ENCODE results near the gene WASF3. TPM values are rescaled to one million over a fixed set of nuclear protein-coding genes. Genes with fewer than 3 reads are reported as not detected.

The WASF3 gene
- total RNA-seq, result under 1 TPM in 1 of 3 donors, not detected in 2; 0.61 TPM
- 0.47 TPM for total RNA-seq (2013)

GRCh38 chr13:26557393-26558073, at the start of gene WASF3:
TSS of gene WASF3 (plus strand) at chr13:26557683. CDS start at chr13:26642271, 84,588 bp downstream.
- no peaks in the 10 kb centered on the region for H3K36me3 ChIP-seq (ENCODE audit: control insufficient read depth, insufficient read depth, low read length)
- H3K4me1 ChIP-seq (ENCODE audit: control insufficient read depth, insufficient read depth, low read length), result peaks cover 3% of the 10 kb centered on the region
- Mint-ChIP-seq H3K27ac (no peak within 1 kb of the TSS), H3K9me3 (peaks cover 0 to 2% of the 10 kb centered on the region in 2 donors), H3K4me3 (peak within 1 kb of the TSS; percentile 32), H3K4me1 (peaks cover 0 to 6% of the 10 kb centered on the region in 2 donors), H3K36me3 (peaks cover 10% of the 10 kb centered on the region), H3K27me3 (ENCODE audit: low read depth in 2 of 2) (peaks cover 29 to 44% of the 10 kb centered on the region in 2 donors)
- peak in 1 of 2 donors; percentile 42 for DNase-seq
- H3K27ac ChIP-seq (ENCODE audit: low read length), result no peak within 1 kb of the TSS
- no peaks in the 10 kb centered on the region for H3K9me3 ChIP-seq (ENCODE audit: control insufficient read depth, insufficient read depth, low read length)
- intact Hi-C loops (cut with micrococcal nuclease), result no loop called here
- TF ChIP-seq CTCF (IDR thresholded peaks at IDR 0.05), result no peak
- peaks cover 25% of the 10 kb centered on the region for H3K27me3 ChIP-seq (ENCODE audit: control insufficient read depth, insufficient read depth, low read length)
- ATAC-seq, result peak; percentile 54 to 72 (median 54)
- WGBS (ENCODE audit: insufficient coverage), result under 1% methylated on average over 94 of the region's 94 CpGs
- H3K4me3 ChIP-seq (ENCODE audit: low read length), result no peak within 1 kb of the TSS

DNA sequence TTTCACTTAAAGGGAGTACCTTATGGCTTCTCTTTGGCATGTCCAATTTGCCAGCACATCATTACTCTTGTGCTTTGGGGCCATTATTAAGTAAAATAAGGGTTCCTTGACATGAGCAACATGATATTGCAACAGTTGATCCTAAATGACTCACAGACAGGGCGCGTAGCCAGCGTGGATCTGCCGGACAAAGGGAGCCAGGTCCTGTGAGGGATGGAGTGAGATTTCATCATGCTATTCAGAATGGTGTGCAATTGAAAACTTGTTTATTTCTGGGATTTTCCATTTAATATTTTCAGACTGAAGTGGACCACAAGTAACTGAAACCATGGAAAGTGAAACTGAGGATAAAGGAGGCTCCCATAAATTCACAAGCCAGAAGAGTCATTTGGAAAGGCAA, 48.6 kb upstream of the WASF3 start:
- WGBS (ENCODE audit: insufficient coverage), result 99% methylated on average over 4 of the region's 4 CpGs
- no peak for ATAC-seq

DNA sequence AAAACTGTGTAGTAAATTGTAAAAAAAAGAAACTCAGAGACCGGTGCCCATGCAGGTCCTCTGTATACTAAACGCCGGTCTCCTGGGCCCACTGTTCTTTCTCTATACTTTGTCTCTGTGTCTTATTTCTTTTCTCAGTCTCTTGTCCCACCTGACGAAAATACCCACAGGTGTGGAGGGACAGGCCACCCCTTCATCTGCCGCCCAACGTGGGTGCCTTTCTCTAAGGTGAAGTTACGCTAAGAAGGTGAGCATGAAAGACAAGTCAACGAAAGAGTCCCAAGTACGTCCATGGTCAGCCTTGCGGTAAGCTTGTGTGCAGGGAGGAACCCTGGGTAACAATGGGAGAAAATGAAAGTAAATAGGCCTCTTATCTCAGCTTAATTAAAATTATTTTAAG, 48.0 kb upstream of the WASF3 start:
- 93% methylated on average over 10 of the region's 10 CpGs for WGBS (ENCODE audit: insufficient coverage)
- H3K4me3 Mint-ChIP-seq, result no peak overlapping the region
- no peaks in the 10 kb centered on the region for H3K4me1 Mint-ChIP-seq
- no peak overlapping the region for H3K27ac Mint-ChIP-seq
- H3K9me3 ChIP-seq (ENCODE audit: control insufficient read depth, insufficient read depth, low read length), result peaks cover 8% of the 10 kb centered on the region
- no peaks in the 10 kb centered on the region for H3K36me3 ChIP-seq (ENCODE audit: control insufficient read depth, insufficient read depth, low read length)
- no peak for ATAC-seq
- TF ChIP-seq CTCF (IDR thresholded peaks at IDR 0.05), result no peak
- no peaks in the 10 kb centered on the region for H3K27me3 ChIP-seq (ENCODE audit: control insufficient read depth, insufficient read depth, low read length)
- H3K4me1 ChIP-seq (ENCODE audit: control insufficient read depth, insufficient read depth, low read length), result no peaks in the 10 kb centered on the region
- H3K27me3 Mint-ChIP-seq (ENCODE audit: low read depth in 2 of 2), result peaks cover 9 to 14% of the 10 kb centered on the region in 2 donors
- H3K36me3 Mint-ChIP-seq, result no peaks in the 10 kb centered on the region
- H3K9me3 Mint-ChIP-seq, result no peaks in the 10 kb centered on the region
- intact Hi-C loops (cut with micrococcal nuclease), result no loop called here
- no peak for DNase-seq
- H3K27ac ChIP-seq (ENCODE audit: low read length), result no peak overlapping the region
- H3K4me3 ChIP-seq (ENCODE audit: low read length), result no peak overlapping the region

More for the DNA sequence above, 48.6 kb upstream of the WASF3 start:
- Histone ChIP-seq H3K9me3 (ENCODE audit: control insufficient read depth, insufficient read depth, low read length) (peaks cover 8% of the 10 kb centered on the region), H3K27ac (ENCODE audit: low read length) (no peak overlapping the region), H3K27me3 (ENCODE audit: control insufficient read depth, insufficient read depth, low read length) (no peaks in the 10 kb centered on the region), H3K4me1 (ENCODE audit: control insufficient read depth, insufficient read depth, low read length) (no peaks in the 10 kb centered on the region), H3K4me3 (ENCODE audit: low read length) (no peak overlapping the region), H3K36me3 (ENCODE audit: control insufficient read depth, insufficient read depth, low read length) (no peaks in the 10 kb centered on the region)
- DNase-seq, result no peak
- Mint-ChIP-seq H3K27me3 (ENCODE audit: low read depth in 2 of 2) (peaks cover 9 to 14% of the 10 kb centered on the region in 2 donors), H3K4me3 (no peak overlapping the region), H3K9me3 (no peaks in the 10 kb centered on the region), H3K27ac (no peak overlapping the region), H3K36me3 (no peaks in the 10 kb centered on the region), H3K4me1 (no peaks in the 10 kb centered on the region)
- TF ChIP-seq CTCF (IDR thresholded peaks at IDR 0.05), result no peak
- intact Hi-C loops (cut with micrococcal nuclease), result no loop called here

DNA sequence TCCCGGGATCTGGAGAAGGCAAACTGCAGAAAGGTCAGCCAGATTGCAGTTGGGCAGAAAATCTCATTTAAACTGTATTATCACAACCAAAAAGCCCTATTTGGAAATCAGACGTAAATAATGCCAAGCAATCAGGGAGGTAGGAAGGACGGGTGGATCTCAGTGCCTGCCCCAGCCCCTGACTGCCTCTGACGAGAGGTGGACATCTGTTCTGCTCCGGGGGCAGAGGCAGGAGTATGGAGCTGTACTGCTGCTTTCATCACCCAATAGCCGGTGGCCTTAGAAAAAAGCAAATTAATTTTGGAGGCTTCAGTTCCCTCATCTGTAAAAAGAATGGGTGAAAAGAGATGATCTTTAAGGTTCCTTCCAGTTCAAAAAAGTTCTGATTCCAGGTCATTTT, 43.6 kb upstream of the WASF3 start:
- no peaks in the 10 kb centered on the region for H3K4me1 ChIP-seq (ENCODE audit: control insufficient read depth, insufficient read depth, low read length)
- WGBS (ENCODE audit: insufficient coverage), result 87% methylated on average over 6 of the region's 6 CpGs

More for the DNA sequence above, 43.6 kb upstream of the WASF3 start:
- Mint-ChIP-seq H3K27ac (no peak overlapping the region), H3K4me3 (no peak overlapping the region), H3K9me3 (no peaks in the 10 kb centered on the region), H3K4me1 (no peaks in the 10 kb centered on the region), H3K36me3 (no peaks in the 10 kb centered on the region), H3K27me3 (ENCODE audit: low read depth in 2 of 2) (peaks cover 9 to 16% of the 10 kb centered on the region in 2 donors)
- ATAC-seq (no peak), DNase-seq (no peak)
- H3K4me3 ChIP-seq (ENCODE audit: low read length), result no peak overlapping the region
- no peak for TF ChIP-seq CTCF (IDR thresholded peaks at IDR 0.05)
- peaks cover 7% of the 10 kb centered on the region for H3K9me3 ChIP-seq (ENCODE audit: control insufficient read depth, insufficient read depth, low read length)
- H3K27ac ChIP-seq (ENCODE audit: low read length), result no peak overlapping the region
- intact Hi-C loops (cut with micrococcal nuclease), result no loop called here
- H3K36me3 ChIP-seq (ENCODE audit: control insufficient read depth, insufficient read depth, low read length), result no peaks in the 10 kb centered on the region
- no peaks in the 10 kb centered on the region for H3K27me3 ChIP-seq (ENCODE audit: control insufficient read depth, insufficient read depth, low read length)

Data from natural killer cell (primary cell).